Left ventricle myocardium superior (tissue), 1 donor: ENCODE measurements around the gene PTPRN2. TPM values are rescaled to one million over a fixed set of nuclear protein-coding genes. Genes with fewer than 3 reads are reported as not detected.
A peak's percentile ranks its signal among the peaks of the same experiment; 100 is the strongest.

Experiments used
- ATAC-seq: fragments of 200-7000 bp; cut with Tn5 transposase; one replicate; pipeline ENCODE4 v1.9.1; 2020; ENCODE audit warnings: mild to moderate bottlenecking, moderate library complexity
- DNase-seq: peaks from one replicate; pipeline ENCODE4 v3.0.0-alpha.2; 2020
- intact Hi-C: fragments of 100-400 bp; cut with micrococcal nuclease; formaldehyde crosslinking; loops from one replicate; pipeline ENCODE4 v1.11.0; 2022
- total RNA-seq: library from RNA; stranded (reverse); fragmentation: NEBNext Ultra II Directional; extraction: Animal tissue kit (Norgen Biotek cat#: 25700); gene quantifications from one replicate; pipeline ENCODE4 v1.2.1, GENCODE V29; 2021
- donor health status: DM: no; HTN: yes; CAD: no; lungs with severe emphysema.

PTPRN2 gene
- total RNA-seq, 1 donor from 2014 or later: 1.3 TPM

GRCh38 chr7:157817433-157817832 lies 770.2 kb downstream of the PTPRN2 start:
- intact Hi-C loops: no loop called here
- ATAC-seq: no peak
- DNase-seq: no peak

- DNase-seq (no peak), ATAC-seq (no peak)
- intact Hi-C loops: no loop called here
Observed at GRCh38 chr7:157816526-157817250, 770.9 kb downstream of the PTPRN2 start.

- no peak for ATAC-seq
- intact Hi-C loops: no loop called here
- no peak for DNase-seq
Observed at GRCh38 chr7:157816086-157816485, 771.5 kb downstream of the PTPRN2 start.

GRCh38 chr7:157815706-157816022 lies 772.0 kb downstream of the PTPRN2 start:
- DNase-seq: no peak

GRCh38 chr7:157814931-157815705 lies 772.5 kb downstream of the PTPRN2 start:
- ATAC-seq: no peak

More at GRCh38 chr7:157815706-157816022, 772.0 kb downstream of the PTPRN2 start:
- no peak for ATAC-seq
- intact Hi-C loops: no loop called here

GRCh38 chr7:157813741-157814661 lies 773.6 kb downstream of the PTPRN2 start:
- intact Hi-C loops: no loop called here
- DNase-seq (no peak), ATAC-seq (no peak)

More at GRCh38 chr7:157814931-157815705, 772.5 kb downstream of the PTPRN2 start:
- intact Hi-C loops: no loop called here
- no peak for DNase-seq

GRCh38 chr7:157813053-157813452 lies 774.6 kb downstream of the PTPRN2 start:
- ATAC-seq: no peak
- intact Hi-C loops: no loop called here
- DNase-seq: no peak

- intact Hi-C loops: no loop called here
- no peak for ATAC-seq
- peak; percentile 3 for DNase-seq
Observed at GRCh38 chr7:157811946-157812345, 775.7 kb downstream of the PTPRN2 start.

- ATAC-seq (no peak), DNase-seq (peak; percentile 23)
- intact Hi-C loops: no loop called here
Observed at GRCh38 chr7:157809863-157810851, 777.5 kb downstream of the PTPRN2 start.

- ATAC-seq: no peak
- intact Hi-C loops: no loop called here
- DNase-seq: peak; percentile 8
Observed at GRCh38 chr7:157809154-157809862, 778.3 kb downstream of the PTPRN2 start.

- DNase-seq (peak; percentile 4), ATAC-seq (no peak)
- intact Hi-C loops: no loop called here
Observed at GRCh38 chr7:157808042-157808441, 779.6 kb downstream of the PTPRN2 start.

GRCh38 chr7:157807510-157807909 lies 780.1 kb downstream of the PTPRN2 start:
- ATAC-seq: no peak
- intact Hi-C loops: no loop called here
- peak; percentile 5 for DNase-seq

GRCh38 chr7:157806711-157807110 lies 780.9 kb downstream of the PTPRN2 start:
- no peak for DNase-seq
- intact Hi-C loops: no loop called here
- ATAC-seq: no peak

GRCh38 chr7:157805713-157806112 lies 781.9 kb downstream of the PTPRN2 start:
- ATAC-seq (no peak), DNase-seq (no peak)
- intact Hi-C loops: no loop called here

- intact Hi-C loops: no loop called here
- DNase-seq: no peak
- no peak for ATAC-seq
Observed at GRCh38 chr7:157803906-157804305, 783.7 kb downstream of the PTPRN2 start.

GRCh38 chr7:157801971-157802675 lies 785.5 kb downstream of the PTPRN2 start:
- intact Hi-C loops: no loop called here
- DNase-seq (no peak), ATAC-seq (no peak)

- intact Hi-C loops: no loop called here
- no peak for DNase-seq
Observed at GRCh38 chr7:157801113-157801512, 786.5 kb downstream of the PTPRN2 start.

More at GRCh38 chr7:157801113-157801512, 786.5 kb downstream of the PTPRN2 start:
- no peak for ATAC-seq
